Body of pancreas (tissue), 4 donors: ENCODE measurements around the gene IER5L. TPM values are rescaled to one million over a fixed set of nuclear protein-coding genes. Genes with fewer than 3 reads are reported as not detected.
A peak's percentile ranks its signal among the peaks of the same experiment; 100 is the strongest.

Source experiments
- ATAC-seq: fragments of 150-250 bp; one replicate; pipeline ENCODE4 v1.9.1; 2016
- DNase-seq, 4 donors: peaks; one replicate each; pipeline ENCODE4 v3.0.0-alpha.2; 2019
- H3K27ac ChIP-seq, 4 donors: fragments of 200-600 bp; sonication (generic); 1 replicate in 3 of 4; 2 replicates in 1 of 4; pipeline versions ENCODE4 v1.5.1 to v1.6.1; 2016 to 2019; ENCODE audit warnings: mild to moderate bottlenecking in 1 of 4, mixed read lengths in 1 of 4, moderate library complexity in 1 of 4
- H3K27me3 ChIP-seq, 2 donors: fragments of 200-600 bp; sonication (generic); one replicate each; pipeline ENCODE4 v1.6.0; 2016; ENCODE audit warnings: mild to moderate bottlenecking in 1 of 2
- H3K36me3 ChIP-seq, 2 donors: fragments of 200-600 bp; sonication (generic); replicated peaks in 1 of 2; 2 replicates each; pipeline ENCODE4 v1.5.1; 2016; ENCODE audit warnings: low read depth in 2 of 2; ENCODE audit not compliant: insufficient read depth in 1 of 2
- H3K4me1 ChIP-seq: fragments of 200-600 bp; sonication (generic); one replicate; pipeline ENCODE4 v1.6.0; 2016
- H3K4me3 ChIP-seq, 2 donors: fragments of 200-600 bp; sonication (generic); 1 replicate in 1 of 2; 2 replicates in 1 of 2; pipeline ENCODE4 v1.5.1; 2016 to 2019
- H3K9me3 ChIP-seq, 3 donors: fragments of 200-600 bp; sonication (generic); 1 replicate in 2 of 3; 2 replicates in 1 of 3; pipeline ENCODE4 v1.5.1; 2016
- CTCF ChIP-seq, 7 experiments: fragments of 450-650 bp in 4 of 7; fragments of 200-600 bp in 3 of 7; sonication (generic) in 3 of 7; IDR thresholded peaks; one replicate each; pipeline ENCODE4 v1.5.1; 2016 to 2019; ENCODE audit warnings: antibody characterized with exemption in 7 of 7
- POLR2A ChIP-seq, 3 donors: fragments of 450-650 bp; IDR thresholded peaks; one replicate each; pipeline ENCODE4 v1.6.1; 2016; ENCODE audit warnings: antibody characterized with exemption in 3 of 3, mild to moderate bottlenecking in 2 of 3
- WGBS, 2 donors: methylation state at CpG; one replicate each; pipeline ENCODE4 v1.1.5; 2017; 5-methylcytosine and 5-hydroxymethylcytosine counted together
- intact Hi-C: fragments of 100-400 bp; cut with DNase I; formaldehyde crosslinking; loops from one replicate; pipeline ENCODE4 v1.15.1; 2023
- total RNA-seq, 2 donors: library from RNA; depleted of rRNA; stranded (reverse); fragments of >200 nt; gene quantifications; one replicate each; pipeline ENCODE4 v1.1.0, GENCODE V29; 2016

The IER5L gene
- total RNA-seq, 2 donors from 2014 or later: 3.0 to 4.4 TPM

- H3K27ac ChIP-seq: no peak overlapping the region
- H3K36me3 ChIP-seq: no peaks in the 10 kb centered on the region
- WGBS, 2 donors: 54 to 64% methylated on average over 9 of the region's 9 CpGs
- H3K4me1 ChIP-seq: peaks cover 7% of the 10 kb centered on the region
- no peaks in the 10 kb centered on the region for H3K9me3 ChIP-seq
- TF ChIP-seq CTCF (IDR thresholded peaks at IDR 0.05) (no peak), POLR2A (IDR thresholded peaks at IDR 0.05) (no peak)
- H3K27me3 ChIP-seq: no peaks in the 10 kb centered on the region
- no peak overlapping the region for H3K4me3 ChIP-seq
- intact Hi-C loops: no loop called here
- ATAC-seq: no peak
- no peak for DNase-seq
Observed at GRCh38 chr9:129201866-129202265, 23.8 kb upstream of the IER5L start.

GRCh38 chr9:129201289-129201688 lies 23.2 kb upstream of the IER5L start:
- Histone ChIP-seq H3K36me3 (no peaks in the 10 kb centered on the region), H3K4me3 (no peak overlapping the region), H3K9me3 (no peaks in the 10 kb centered on the region), H3K27ac (no peak overlapping the region), H3K4me1 (peaks cover 7% of the 10 kb centered on the region), H3K27me3 (no peaks in the 10 kb centered on the region)
- intact Hi-C loops: no loop called here
- WGBS, 2 donors: 71 to 79% methylated on average over 5 to 9 of the region's 9 CpGs
- TF ChIP-seq POLR2A (IDR thresholded peaks at IDR 0.05) (no peak), CTCF (IDR thresholded peaks at IDR 0.05) (no peak)
- DNase-seq: no peak
- ATAC-seq: no peak

GRCh38 chr9:129200255-129200654 lies 22.2 kb upstream of the IER5L start:
- ATAC-seq: no peak
- H3K27ac ChIP-seq: no peak overlapping the region

GRCh38 chr9:129199044-129199435 lies 21.0 kb upstream of the IER5L start:
- Histone ChIP-seq H3K9me3 (no peaks in the 10 kb centered on the region), H3K4me3 (no peak overlapping the region), H3K4me1 (peaks cover 7% of the 10 kb centered on the region), H3K27ac (no peak overlapping the region), H3K36me3 (no peaks in the 10 kb centered on the region), H3K27me3 (no peaks in the 10 kb centered on the region)
- WGBS, 2 donors: 77 to 80% methylated on average over 7 of the region's 7 CpGs
- no peak for DNase-seq
- no peak for ATAC-seq
- intact Hi-C loops: no loop called here
- TF ChIP-seq CTCF (IDR thresholded peaks at IDR 0.05) (no peak), POLR2A (IDR thresholded peaks at IDR 0.05) (no peak)

More at GRCh38 chr9:129200255-129200654, 22.2 kb upstream of the IER5L start:
- H3K9me3 ChIP-seq: no peaks in the 10 kb centered on the region
- H3K4me1 ChIP-seq: peaks cover 7% of the 10 kb centered on the region
- DNase-seq: no peak
- H3K36me3 ChIP-seq: no peaks in the 10 kb centered on the region
- H3K4me3 ChIP-seq: no peak overlapping the region
- H3K27me3 ChIP-seq: no peaks in the 10 kb centered on the region
- WGBS, 2 donors: 93 to 94% methylated on average over 6 of the region's 6 CpGs
- intact Hi-C loops: no loop called here
- no peak for TF ChIP-seq POLR2A (IDR thresholded peaks at IDR 0.05)
- TF ChIP-seq CTCF (IDR thresholded peaks at IDR 0.05): no peak

GRCh38 chr9:129198319-129199043 lies 20.4 kb upstream of the IER5L start:
- peaks cover 6% of the 10 kb centered on the region for H3K4me1 ChIP-seq
- H3K9me3 ChIP-seq: no peaks in the 10 kb centered on the region
- TF ChIP-seq POLR2A (IDR thresholded peaks at IDR 0.05): no peak
- no peak for TF ChIP-seq CTCF (IDR thresholded peaks at IDR 0.05)
- no peak overlapping the region for H3K4me3 ChIP-seq
- peak in 2 of 4 donors; percentile 18 to 55 for DNase-seq
- intact Hi-C loops: no loop called here
- 39 to 43% methylated on average over 28 to 29 of the region's 30 CpGs for WGBS, 2 donors
- no peaks in the 10 kb centered on the region for H3K27me3 ChIP-seq
- H3K27ac ChIP-seq: peak overlapping the region in 2 of 4 donors; percentile 13 to 23
- ATAC-seq: no peak
- no peaks in the 10 kb centered on the region for H3K36me3 ChIP-seq
